ENCODE results near the gene SBDS. TPM values are rescaled to one million over a fixed set of nuclear protein-coding genes. Genes with fewer than 3 reads are reported as not detected.
"Not testable (repeated sequence)": the region's sequence is repeated elsewhere in the genome, so short reads cannot be mapped to it uniquely, and the experiment has no call there.

SBDS gene
- polyA plus RNA-seq, 3 donors = 31.7 to 101 (median 34.8) TPM

- Mint-ChIP-seq H3K27ac (no peak overlapping the region), H3K36me3 (no peaks in the 10 kb centered on the region), H3K4me3 (no peak overlapping the region), H3K9me3 (peaks cover 0 to 9% (median 0%) of the 10 kb centered on the region in 7 donors), H3K27me3 (ENCODE audit: low read depth in 3 of 3) (peaks cover 0 to 10% (median 2%) of the 10 kb centered on the region in 3 donors), H3K4me1 (no peaks in the 10 kb centered on the region)
- Histone ChIP-seq H3K9ac (ENCODE audit: insufficient read depth, low read length, poor library complexity, severe bottlenecking) (no peak overlapping the region), H3K4me1 (ENCODE audit: control insufficient read depth in 1 of 2, insufficient read depth in 2 of 2, low read length in 2 of 2) (no peaks in the 10 kb centered on the region), H3K4me2 (replicated peaks; ENCODE audit: extremely low read depth, low read length, poor library complexity, severe bottlenecking) (no peak overlapping the region), H3K27me3 (ENCODE audit: control insufficient read depth in 2 of 2, insufficient read depth in 2 of 2, low read length in 2 of 2) (no peaks in the 10 kb centered on the region), H3K9me3 (replicated peaks in 1 of 2; ENCODE audit: control insufficient read depth in 1 of 2, insufficient read depth in 1 of 2, low read length in 2 of 2) (no peaks in the 10 kb centered on the region), H3K36me3 (replicated peaks in 1 of 2; ENCODE audit: control insufficient read depth in 1 of 2, insufficient read depth in 2 of 2, low read length in 2 of 2) (no peaks in the 10 kb centered on the region), H3K79me2 (ENCODE audit: insufficient read depth, low read length) (no peaks in the 10 kb centered on the region), H3K4me3 (replicated peaks in 1 of 3; ENCODE audit: low read depth in 2 of 3, low read length in 3 of 3) (no peak overlapping the region), H3K27ac (ENCODE audit: low read depth in 1 of 2, low read length in 2 of 2) (no peak overlapping the region), H2AFZ (ENCODE audit: insufficient read depth, low read depth, low read length, poor library complexity, severe bottlenecking) (no peak overlapping the region), H4K20me1 (ENCODE audit: insufficient read depth, low read length) (no peaks in the 10 kb centered on the region)
- 83% methylated on average over 1 of the region's 5 CpGs for whole genome bisulfite sequencing (ENCODE audit: insufficient coverage)
- no peak for TF ChIP-seq CTCF (IDR thresholded peaks at IDR 0.05)
- intact Hi-C loops (cut with micrococcal nuclease) = no loop called here
- no peak for DNase-seq
Observed at GRCh38 chr7:66970310-66970709, 25.1 kb downstream of the SBDS start.

GRCh38 chr7:66969001-66969400 lies 26.4 kb downstream of the SBDS start:
- H3K36me3 Mint-ChIP-seq; H3K4me2 ChIP-seq (replicated peaks; ENCODE audit: extremely low read depth, low read length, poor library complexity, severe bottlenecking); H3K4me1 ChIP-seq (ENCODE audit: control insufficient read depth in 1 of 2, insufficient read depth in 2 of 2, low read length in 2 of 2); H3K4me3 ChIP-seq (replicated peaks in 1 of 3; ENCODE audit: low read depth in 2 of 3, low read length in 3 of 3); H3K9me3 ChIP-seq (replicated peaks in 1 of 2; ENCODE audit: control insufficient read depth in 1 of 2, insufficient read depth in 1 of 2, low read length in 2 of 2); H3K27ac Mint-ChIP-seq; H3K27me3 Mint-ChIP-seq (ENCODE audit: low read depth in 3 of 3); H3K9ac ChIP-seq (ENCODE audit: insufficient read depth, low read length, poor library complexity, severe bottlenecking); DNase-seq; H3K4me1 Mint-ChIP-seq; H4K20me1 ChIP-seq (ENCODE audit: insufficient read depth, low read length); H3K36me3 ChIP-seq (replicated peaks in 1 of 2; ENCODE audit: control insufficient read depth in 1 of 2, insufficient read depth in 2 of 2, low read length in 2 of 2); H3K4me3 Mint-ChIP-seq; H2AFZ ChIP-seq (ENCODE audit: insufficient read depth, low read depth, low read length, poor library complexity, severe bottlenecking); H3K9me3 Mint-ChIP-seq; intact Hi-C loops (cut with micrococcal nuclease); H3K27ac ChIP-seq (ENCODE audit: low read depth in 1 of 2, low read length in 2 of 2); H3K79me2 ChIP-seq (ENCODE audit: insufficient read depth, low read length); H3K27me3 ChIP-seq (ENCODE audit: control insufficient read depth in 2 of 2, insufficient read depth in 2 of 2, low read length in 2 of 2): not testable (repeated sequence)
- WGBS (ENCODE audit: insufficient coverage) = 96% methylated on average over 3 of the region's 5 CpGs
